ENCODE measurements around the gene UACA. TPM values are rescaled to one million over a fixed set of nuclear protein-coding genes. Genes with fewer than 3 reads are reported as not detected.

UACA gene
- total and polyA plus RNA-seq, 9 of the 15 experiments (the other 6 are each of a cell fraction or from before 2014, with no cell fraction given) = 0.06 to 0.33 (median 0.15) TPM; not detected in 5

DNA sequence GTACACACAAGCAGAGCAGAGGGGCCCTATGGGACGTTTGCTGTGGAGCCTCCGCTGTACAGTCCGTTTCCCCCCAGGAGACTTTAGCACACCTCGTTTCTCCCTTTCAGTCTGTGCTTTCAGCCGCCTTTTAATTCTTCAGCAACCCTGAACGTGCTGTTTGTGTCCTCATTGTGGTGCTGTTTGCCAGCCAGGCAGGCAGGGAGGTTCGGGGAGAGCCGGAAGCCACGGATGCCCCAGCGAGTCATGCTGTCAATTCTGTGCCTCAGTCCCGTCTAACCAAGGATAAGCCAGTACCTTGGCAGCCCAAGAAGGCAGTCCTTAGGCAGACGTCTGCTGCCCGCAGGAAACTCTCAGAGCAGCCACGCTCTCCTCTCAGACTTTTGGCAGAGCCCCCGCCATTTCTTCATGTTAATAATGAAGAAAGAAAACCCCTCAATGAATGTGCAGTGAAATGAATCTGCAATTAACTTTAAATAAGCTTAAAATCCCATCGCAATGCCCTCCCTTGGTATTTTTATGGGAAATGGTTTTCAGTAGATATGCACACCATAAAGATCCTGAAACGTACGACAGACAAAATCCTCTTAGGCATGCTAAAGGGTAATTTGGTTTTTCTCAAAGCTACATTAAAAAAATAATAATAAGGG, 158.6 kb downstream of the UACA start (continued):
- no peak for TF ChIP-seq NONO (IDR thresholded peaks at IDR 0.05; ENCODE audit: low read depth in 2 of 2, low read length in 1 of 2)

Other genes starting within 250 kb of the UACA start
- not detected in 2 replicates for gene LARP6, start 90.6 kb upstream of the UACA start, total RNA-seq (2014; rRNA removed)
- not detected in 2 replicates for gene LARP6, start 90.6 kb upstream of the UACA start, total RNA-seq (2014; rRNA removed; fragmentation: Illumina TruSeq; extraction: Trizol)
- not detected in 2 replicates for gene LARP6, start 90.6 kb upstream of the UACA start, total RNA-seq (2015; rRNA removed; fragmentation: Illumina TruSeq; extraction: Trizol)
- gene LARP6, start 90.6 kb upstream of the UACA start, total RNA-seq (2021) = not detected in 2 replicates
- gene LARP6, start 90.6 kb upstream of the UACA start, polyA plus RNA-seq (2011; rRNA removed) = not detected in 2 replicates
- not detected in 2 replicates for gene LARP6, start 90.6 kb upstream of the UACA start, polyA plus RNA-seq (2014; fragmentation: Illumina TruSeq; extraction: Trizol)
- not detected for gene LARP6, start 90.6 kb upstream of the UACA start, polyA plus RNA-seq (2014; fragmentation: Nextera tagmentation; extraction: Ambion mirVana)
- 0.04 TPM in 1 of 2 replicates, not detected in the other for gene LARP6, start 90.6 kb upstream of the UACA start, polyA plus RNA-seq (2014; rRNA removed)
- gene THAP10, start 128.9 kb upstream of the UACA start, total RNA-seq (2014; rRNA removed) = 0.08 TPM in 1 of 2 replicates, not detected in the other
- 0.04 and 0.16 TPM in 2 replicates for gene THAP10, start 128.9 kb upstream of the UACA start, total RNA-seq (2014; rRNA removed; fragmentation: Illumina TruSeq; extraction: Trizol)
- 0.11 TPM in 1 of 2 replicates, not detected in the other for gene THAP10, start 128.9 kb upstream of the UACA start, total RNA-seq (2015; rRNA removed; fragmentation: Illumina TruSeq; extraction: Trizol)
- 0.13 TPM in 1 of 2 replicates, not detected in the other for gene THAP10, start 128.9 kb upstream of the UACA start, total RNA-seq (2021)
- gene THAP10, start 128.9 kb upstream of the UACA start, polyA plus RNA-seq (2011; rRNA removed) = not detected in 2 replicates
- 0.10 TPM in 1 of 2 replicates, not detected in the other for gene THAP10, start 128.9 kb upstream of the UACA start, polyA plus RNA-seq (2014; fragmentation: Illumina TruSeq; extraction: Trizol)
- gene THAP10, start 128.9 kb upstream of the UACA start, polyA plus RNA-seq (2014; fragmentation: Nextera tagmentation; extraction: Ambion mirVana) = under 1 TPM; 0.04 to 0.08 TPM
- 0.28 TPM in 1 of 2 replicates, not detected in the other for gene THAP10, start 128.9 kb upstream of the UACA start, polyA plus RNA-seq (2014; rRNA removed)
- not detected in 2 replicates for gene LRRC49, start 129.3 kb upstream of the UACA start, total RNA-seq (2014; rRNA removed)
- gene LRRC49, start 129.3 kb upstream of the UACA start, total RNA-seq (2014; rRNA removed; fragmentation: Illumina TruSeq; extraction: Trizol) = not detected in 2 replicates
- gene LRRC49, start 129.3 kb upstream of the UACA start, total RNA-seq (2015; rRNA removed; fragmentation: Illumina TruSeq; extraction: Trizol) = not detected in 2 replicates
- gene LRRC49, start 129.3 kb upstream of the UACA start, total RNA-seq (2021) = not detected in 2 replicates
- gene LRRC49, start 129.3 kb upstream of the UACA start, polyA plus RNA-seq (2011; rRNA removed) = not detected in 2 replicates
- not detected in 2 replicates for gene LRRC49, start 129.3 kb upstream of the UACA start, polyA plus RNA-seq (2014; fragmentation: Illumina TruSeq; extraction: Trizol)
- gene LRRC49, start 129.3 kb upstream of the UACA start, polyA plus RNA-seq (2014; fragmentation: Nextera tagmentation; extraction: Ambion mirVana) = not detected
- gene LRRC49, start 129.3 kb upstream of the UACA start, polyA plus RNA-seq (2014; rRNA removed) = 0.32 TPM in 1 of 2 replicates, not detected in the other

All from K562 (cell line).